Activated naive CD4-positive, alpha-beta T cell treated with anti-CD3 and anti-CD28 coated beads for 36 hours (primary cell): Measurements from ENCODE around the gene TAS1R3. TPM values are rescaled to one million over a fixed set of nuclear protein-coding genes. Genes with fewer than 3 reads are reported as not detected.

ENCODE experiments used
- CTCF ChIA-PET: fragments of 350-600 bp; sonication (Branson Sonifier 250); formaldehyde crosslinking; loops from one replicate; lab custom pipeline; 2021; ENCODE audit warnings: antibody characterized with exemption; lab: Charles Lee
- DNase-seq: peaks from one replicate; pipeline ENCODE4 v3.0.0-alpha.2; 2020
- H3K27ac Mint-ChIP-seq: one replicate; pipeline ENCODE4 v1.8.0; 2021; ENCODE audit warnings: mild to moderate bottlenecking, mixed read lengths
- H3K27me3 Mint-ChIP-seq: one replicate; pipeline ENCODE4 v1.8.0; 2021; ENCODE audit warnings: low read depth, mixed read lengths
- H3K36me3 Mint-ChIP-seq: one replicate; pipeline ENCODE4 v1.8.0; 2021; ENCODE audit warnings: low read depth, mixed read lengths
- H3K4me1 Mint-ChIP-seq: one replicate; pipeline ENCODE4 v1.8.0; 2021; ENCODE audit warnings: low read depth, mixed read lengths
- H3K4me3 Mint-ChIP-seq: one replicate; pipeline ENCODE4 v1.8.0; 2021; ENCODE audit warnings: mild to moderate bottlenecking, moderate library complexity, mixed read lengths
- H3K9me3 Mint-ChIP-seq: one replicate; pipeline ENCODE4 v1.8.0; 2021; ENCODE audit warnings: mixed read lengths
- intact Hi-C: fragments of 100-400 bp; cut with micrococcal nuclease; formaldehyde crosslinking; loops from one replicate; pipeline ENCODE4 v1.15.1; 2023
- total RNA-seq, 2 experiments: library from RNA; stranded (reverse); gene quantifications; one replicate each; pipeline ENCODE4 v1.2.3, GENCODE V29; 2021

TAS1R3 gene
- total RNA-seq, 2 experiments from 2014 or later = 0.10 to 0.14 TPM

DNA sequence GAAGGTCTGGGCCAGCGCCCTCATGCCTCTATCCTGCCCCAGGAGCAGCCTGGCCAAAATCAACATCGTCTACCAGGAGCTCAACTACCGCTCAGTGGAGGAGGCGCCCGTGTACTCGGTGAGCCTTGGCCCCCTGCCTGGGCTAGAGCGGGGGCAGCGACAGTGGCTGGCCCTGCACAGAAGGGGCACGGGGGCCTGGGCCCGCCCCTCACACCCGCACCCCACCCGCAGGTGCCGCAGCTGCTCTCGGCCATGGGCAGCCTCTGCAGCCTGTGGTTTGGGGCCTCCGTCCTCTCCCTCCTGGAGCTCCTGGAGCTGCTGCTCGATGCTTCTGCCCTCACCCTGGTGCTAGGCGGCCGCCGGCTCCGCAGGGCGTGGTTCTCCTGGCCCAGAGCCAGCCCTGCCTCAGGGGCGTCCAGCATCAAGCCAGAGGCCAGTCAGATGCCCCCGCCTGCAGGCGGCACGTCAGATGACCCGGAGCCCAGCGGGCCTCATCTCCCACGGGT is 40.0 kb upstream of the TAS1R3 start:
- no peaks in the 10 kb centered on the region for H3K4me1 Mint-ChIP-seq
- no peaks in the 10 kb centered on the region for H3K27me3 Mint-ChIP-seq
- CTCF ChIA-PET = interaction anchor here (0.7 to 3.2 kb wide), 7 partner anchors 9 to 307 kb away, joined by 3 to 34 read pairs (median 3); no protein-coding TSS in a partner anchor
- H3K9me3 Mint-ChIP-seq = no peaks in the 10 kb centered on the region
- no peak overlapping the region for H3K4me3 Mint-ChIP-seq
- no peak for DNase-seq
- intact Hi-C loops = loop anchor here (5.0 kb wide), 1 partner anchor 309 kb away; the partner anchor contains the start of gene PERM1
- H3K27ac Mint-ChIP-seq = no peak overlapping the region
- H3K36me3 Mint-ChIP-seq = no peaks in the 10 kb centered on the region

GRCh38 chr1:1291548-1292441 is 39.3 kb upstream of the TAS1R3 start:
- no peaks in the 10 kb centered on the region for H3K4me1 Mint-ChIP-seq
- DNase-seq = peak; percentile 73
- no peaks in the 10 kb centered on the region for H3K9me3 Mint-ChIP-seq
- intact Hi-C loops = loop anchor here (2.0 to 5.0 kb wide), 2 partner anchors 169 to 309 kb away; partner anchors contain the start of gene PERM1
- no peak overlapping the region for H3K27ac Mint-ChIP-seq
- no peak overlapping the region for H3K4me3 Mint-ChIP-seq
- no peaks in the 10 kb centered on the region for H3K36me3 Mint-ChIP-seq
- CTCF ChIA-PET = interaction anchor here (0.6 to 3.2 kb wide), 8 partner anchors 10 to 308 kb away, joined by 3 to 34 read pairs (median 3); no protein-coding TSS in a partner anchor
- no peaks in the 10 kb centered on the region for H3K27me3 Mint-ChIP-seq

DNA sequence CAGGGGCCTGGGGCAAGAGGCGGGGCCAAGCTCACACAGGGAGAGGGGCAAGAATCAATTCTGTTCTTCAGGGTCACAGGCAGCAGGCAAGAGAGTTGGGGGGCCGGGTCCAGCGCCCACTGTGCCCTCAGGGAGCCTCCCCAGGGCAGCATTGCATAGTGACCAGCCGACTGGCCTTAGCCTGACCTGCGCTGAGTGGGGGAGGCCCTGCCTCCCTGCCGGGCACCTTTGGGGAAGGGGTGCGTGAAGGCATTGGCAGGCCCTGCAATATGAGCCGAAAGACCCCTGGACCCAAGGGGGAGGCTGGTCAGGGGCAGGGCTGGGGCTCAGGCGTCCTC is 38.7 kb upstream of the TAS1R3 start:
- no peaks in the 10 kb centered on the region for H3K36me3 Mint-ChIP-seq
- H3K27me3 Mint-ChIP-seq = no peaks in the 10 kb centered on the region
- H3K4me3 Mint-ChIP-seq = no peak overlapping the region
- H3K4me1 Mint-ChIP-seq = no peaks in the 10 kb centered on the region
- H3K27ac Mint-ChIP-seq = no peak overlapping the region
- no peaks in the 10 kb centered on the region for H3K9me3 Mint-ChIP-seq
- intact Hi-C loops = loop anchor here (2.0 to 5.0 kb wide), 2 partner anchors 170 to 310 kb away; partner anchors contain the start of gene PERM1
- CTCF ChIA-PET = interaction anchor here (0.6 to 3.2 kb wide), 4 partner anchors 31 to 175 kb away, joined by 3 to 34 read pairs (median 5); no protein-coding TSS in a partner anchor
- no peak for DNase-seq

GRCh38 chr1:1292851-1293250 is 38.2 kb upstream of the TAS1R3 start:
- intact Hi-C loops = loop anchor here (2.0 to 5.0 kb wide), 2 partner anchors 170 to 311 kb away; partner anchors contain the start of gene PERM1
- H3K27ac Mint-ChIP-seq = no peak overlapping the region
- no peaks in the 10 kb centered on the region for H3K27me3 Mint-ChIP-seq
- no peak overlapping the region for H3K4me3 Mint-ChIP-seq
- H3K36me3 Mint-ChIP-seq = no peaks in the 10 kb centered on the region
- no peaks in the 10 kb centered on the region for H3K4me1 Mint-ChIP-seq
- DNase-seq = no peak
- no peaks in the 10 kb centered on the region for H3K9me3 Mint-ChIP-seq
- CTCF ChIA-PET = interaction anchor here (3.2 kb wide), 1 partner anchor 170 kb away, joined by 34 read pairs; no protein-coding TSS in a partner anchor

DNA sequence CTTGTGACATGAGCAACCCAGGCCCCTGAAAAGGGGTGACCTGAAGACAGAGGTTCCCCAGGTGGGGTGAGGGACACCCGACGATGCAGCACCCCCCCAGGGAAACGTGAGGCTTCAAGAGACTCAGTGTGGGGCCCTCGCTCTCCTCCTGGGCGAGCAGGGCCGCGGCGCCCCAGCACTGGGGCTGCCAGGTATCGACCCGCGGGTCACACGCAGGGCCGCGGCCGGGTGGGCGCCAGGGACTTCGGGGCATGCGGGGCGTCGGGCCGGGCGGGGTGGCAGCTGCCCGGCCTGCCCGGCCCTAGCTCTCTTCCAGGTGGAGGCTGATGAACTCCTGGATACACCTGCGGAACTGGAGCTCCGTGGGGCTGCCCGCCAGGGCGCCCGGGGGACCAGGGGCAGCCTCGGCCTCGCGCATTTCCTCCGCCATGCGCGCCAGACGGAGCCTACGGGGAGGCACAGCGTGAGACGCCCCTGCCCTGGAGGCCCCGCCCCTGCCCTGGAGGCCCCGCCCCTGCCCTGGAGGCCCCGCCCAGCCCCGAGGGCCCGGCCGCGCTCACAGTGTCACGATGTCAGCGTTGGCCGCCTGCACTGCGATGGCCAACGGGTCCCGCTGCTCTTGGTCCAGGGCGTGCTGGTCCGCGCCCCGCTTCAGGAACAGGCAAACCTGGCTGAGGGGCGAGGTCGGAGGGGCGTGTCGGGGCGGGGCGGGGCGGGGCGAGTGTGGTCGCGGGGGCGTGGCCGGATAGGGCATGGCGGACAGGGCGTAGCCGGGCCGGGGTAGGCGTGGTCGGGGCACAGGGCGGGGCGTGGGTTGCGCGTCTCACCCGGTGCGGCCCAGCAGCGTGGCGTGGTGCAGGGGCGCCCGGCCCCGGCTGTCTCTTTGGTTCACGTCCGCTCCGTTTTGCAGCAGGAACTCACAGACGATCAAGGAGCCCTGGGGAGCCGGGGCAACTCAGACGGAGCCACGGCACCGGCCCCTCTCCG is 37.5 kb upstream of the TAS1R3 start:
- no peak overlapping the region for H3K27ac Mint-ChIP-seq
- H3K4me1 Mint-ChIP-seq = no peaks in the 10 kb centered on the region
- H3K4me3 Mint-ChIP-seq = no peak overlapping the region
- no peak for DNase-seq
- no peaks in the 10 kb centered on the region for H3K36me3 Mint-ChIP-seq
- intact Hi-C loops = loop anchor here (2.0 to 5.0 kb wide), 2 partner anchors 171 to 311 kb away; partner anchors contain the start of gene PERM1
- H3K9me3 Mint-ChIP-seq = no peaks in the 10 kb centered on the region
- CTCF ChIA-PET = no interaction called here
- no peaks in the 10 kb centered on the region for H3K27me3 Mint-ChIP-seq

- intact Hi-C loops = loop anchor here (5.0 kb wide), 1 partner anchor 312 kb away; the partner anchor contains the start of gene PERM1
- Mint-ChIP-seq H3K9me3 (no peaks in the 10 kb centered on the region), H3K27ac (no peak overlapping the region), H3K27me3 (no peaks in the 10 kb centered on the region), H3K4me1 (no peaks in the 10 kb centered on the region), H3K36me3 (no peaks in the 10 kb centered on the region), H3K4me3 (no peak overlapping the region)
- DNase-seq = no peak
- CTCF ChIA-PET = no interaction called here
Observed at GRCh38 chr1:1294250-1294890, 36.7 kb upstream of the TAS1R3 start.

DNA sequence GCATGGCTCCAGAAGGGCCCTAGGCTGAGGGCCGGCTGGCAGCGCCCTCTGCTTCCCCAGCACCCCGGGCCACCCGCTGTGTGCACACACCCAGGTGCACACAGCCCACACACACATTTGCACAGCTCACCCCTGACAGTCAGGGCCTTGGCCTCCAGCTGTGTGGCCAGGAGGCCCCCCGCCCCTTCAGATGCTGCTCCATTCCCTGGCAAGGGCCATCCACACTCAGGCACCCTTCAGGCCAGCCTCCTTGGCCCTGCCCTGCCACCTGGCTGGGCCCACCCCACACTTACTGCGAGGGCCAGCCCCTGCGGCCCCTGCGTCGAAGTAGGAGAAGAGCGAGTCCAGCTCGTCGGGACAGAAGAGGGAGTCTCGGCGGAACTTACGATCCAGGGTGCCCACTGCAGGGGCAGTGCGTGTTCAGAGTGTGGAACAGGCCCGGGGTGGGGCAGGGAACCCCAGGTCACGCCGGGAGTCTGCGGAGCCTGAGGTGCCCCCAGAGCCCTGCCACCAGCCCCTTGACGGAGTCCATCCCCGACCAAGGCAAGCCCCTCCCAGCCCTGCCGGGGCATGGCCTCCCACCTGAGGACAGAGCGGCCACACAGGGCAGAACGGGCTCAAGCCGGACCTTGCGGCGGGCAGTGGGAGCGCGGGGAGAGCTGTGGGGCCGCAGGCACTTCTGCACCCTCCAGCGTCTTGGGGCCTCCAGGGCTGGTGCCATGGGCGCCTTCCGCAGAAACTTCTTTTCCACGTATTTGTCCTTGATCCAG is 35.7 kb upstream of the TAS1R3 start:
- Mint-ChIP-seq H3K9me3 (no peaks in the 10 kb centered on the region), H3K4me3 (no peak overlapping the region), H3K27ac (no peak overlapping the region), H3K27me3 (no peaks in the 10 kb centered on the region), H3K36me3 (no peaks in the 10 kb centered on the region), H3K4me1 (no peaks in the 10 kb centered on the region)
- DNase-seq = no peak
- intact Hi-C loops = no loop called here
- CTCF ChIA-PET = interaction anchor here (0.5 kb wide), 1 partner anchor 311 kb away, joined by 3 read pairs; no protein-coding TSS in a partner anchor

DNA sequence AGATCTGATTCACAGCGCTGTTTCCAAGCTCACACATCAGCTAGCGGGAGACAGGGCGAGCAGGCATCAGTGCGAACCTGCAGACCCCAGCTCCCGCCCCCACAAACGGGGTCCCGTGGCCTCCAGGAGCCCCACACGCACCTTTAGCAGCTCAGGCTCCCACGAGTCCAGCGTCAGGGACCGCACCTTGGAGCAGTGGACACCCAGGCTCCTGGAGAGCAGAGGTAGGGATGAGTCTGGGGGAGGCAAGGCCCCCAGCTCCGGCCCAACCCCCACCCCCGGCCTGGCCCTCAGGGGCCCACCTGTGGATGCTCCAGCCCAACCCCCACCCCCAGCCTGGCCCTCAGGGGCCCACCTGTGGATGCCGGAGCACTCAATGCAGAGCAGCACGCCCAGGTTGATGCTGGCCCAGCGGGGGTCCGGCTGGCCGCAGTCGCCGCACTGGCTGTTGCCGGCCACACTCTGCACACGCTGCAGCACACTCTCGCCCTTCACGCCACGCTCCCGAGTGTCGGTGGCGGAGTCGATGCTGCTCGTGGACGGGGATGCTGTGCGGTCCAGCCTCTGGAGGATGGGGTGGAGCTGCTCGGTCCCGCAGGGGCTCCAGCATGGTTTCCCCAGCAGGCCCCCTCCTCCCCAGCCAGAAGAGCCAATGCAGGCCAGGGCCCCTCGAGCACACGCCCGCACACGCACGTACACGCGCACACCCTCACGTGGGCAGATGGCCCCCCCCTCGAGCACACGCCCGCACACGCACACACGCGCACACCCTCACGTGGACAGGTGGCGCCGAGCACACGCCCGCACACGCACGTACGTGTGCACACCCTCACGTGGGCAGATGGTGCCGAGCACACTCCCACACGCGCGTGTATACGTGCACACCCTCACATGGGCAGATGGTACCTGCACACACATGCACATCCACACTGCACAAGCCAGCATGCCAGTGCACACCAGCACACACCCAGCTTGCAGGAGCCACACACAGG is 34.7 kb upstream of the TAS1R3 start:
- intact Hi-C loops = no loop called here
- no peaks in the 10 kb centered on the region for H3K36me3 Mint-ChIP-seq
- no peak overlapping the region for H3K27ac Mint-ChIP-seq
- H3K4me1 Mint-ChIP-seq = no peaks in the 10 kb centered on the region
- CTCF ChIA-PET = no interaction called here
- no peak for DNase-seq
- H3K9me3 Mint-ChIP-seq = no peaks in the 10 kb centered on the region
- no peak overlapping the region for H3K4me3 Mint-ChIP-seq
- H3K27me3 Mint-ChIP-seq = no peaks in the 10 kb centered on the region

DNA sequence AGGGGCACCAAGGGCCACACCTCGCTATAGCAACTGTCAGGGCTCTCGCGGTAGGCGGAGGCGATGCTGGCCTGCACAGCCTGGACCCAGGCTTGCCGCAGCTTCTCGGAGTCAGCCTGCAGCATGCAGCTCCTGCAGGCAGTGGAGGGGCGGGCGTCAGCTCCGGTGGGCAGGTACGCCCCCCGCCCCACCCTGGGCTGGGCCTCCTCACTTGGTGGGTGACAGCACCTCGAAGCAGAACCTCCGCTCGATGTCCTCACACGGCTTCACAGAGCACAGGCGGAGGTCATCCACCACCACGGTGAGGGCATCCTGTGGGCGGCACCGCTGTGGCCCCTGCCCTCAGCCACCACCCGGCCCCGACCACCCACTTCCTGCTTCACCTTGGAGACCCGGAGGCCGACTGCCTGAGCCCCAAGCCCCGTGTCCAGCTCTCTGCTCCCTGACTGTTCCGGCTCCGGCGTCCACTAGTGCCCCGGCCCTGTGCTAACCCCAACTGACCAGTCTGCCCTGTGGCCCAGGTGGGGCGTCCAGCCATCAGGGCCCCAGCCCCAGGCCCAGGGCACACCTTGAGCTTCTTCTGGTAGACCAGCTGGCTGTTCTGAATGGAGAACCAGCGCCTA is 33.2 kb upstream of the TAS1R3 start:
- no peaks in the 10 kb centered on the region for H3K27me3 Mint-ChIP-seq
- intact Hi-C loops = no loop called here
- DNase-seq = no peak
- no peak overlapping the region for H3K4me3 Mint-ChIP-seq
- H3K36me3 Mint-ChIP-seq = no peaks in the 10 kb centered on the region
- CTCF ChIA-PET = no interaction called here
- no peaks in the 10 kb centered on the region for H3K9me3 Mint-ChIP-seq
- no peaks in the 10 kb centered on the region for H3K4me1 Mint-ChIP-seq
- H3K27ac Mint-ChIP-seq = no peak overlapping the region
